ENCODE data around the gene IFI30.

IFI30 gene

GRCh38 chr19:18164072-18164471 is 9.5 kb upstream of the IFI30 start:
- no peak for TF ChIP-seq CTCF (IDR thresholded peaks at IDR 0.05; ENCODE audit: low read depth, low read length)
- Histone ChIP-seq H3K27ac (no peak overlapping the region), H3K4me3 (ENCODE audit: low read depth, low read length) (no peak overlapping the region), H3K36me3 (peaks cover 71% of the 10 kb centered on the region), H3K27me3 (ENCODE audit: insufficient read depth, low read depth, severe bottlenecking) (no peaks in the 10 kb centered on the region), H3K9me3 (ENCODE audit: severe bottlenecking) (no peaks in the 10 kb centered on the region)
- no peak for DNase-seq

GRCh38 chr19:18165794-18166544 is 7.6 kb upstream of the IFI30 start:
- H3K9me3 ChIP-seq (ENCODE audit: severe bottlenecking) = no peaks in the 10 kb centered on the region
- no peak overlapping the region for H3K4me3 ChIP-seq (ENCODE audit: low read depth, low read length)
- H3K27ac ChIP-seq = no peak overlapping the region
- no peak for DNase-seq
- peaks cover 72% of the 10 kb centered on the region for H3K36me3 ChIP-seq
- H3K27me3 ChIP-seq (ENCODE audit: insufficient read depth, low read depth, severe bottlenecking) = no peaks in the 10 kb centered on the region
- no peak for TF ChIP-seq CTCF (IDR thresholded peaks at IDR 0.05; ENCODE audit: low read depth, low read length)

GRCh38 chr19:18167011-18167410 is 6.6 kb upstream of the IFI30 start:
- no peaks in the 10 kb centered on the region for H3K9me3 ChIP-seq (ENCODE audit: severe bottlenecking)
- H3K36me3 ChIP-seq = peaks cover 67% of the 10 kb centered on the region
- TF ChIP-seq CTCF (IDR thresholded peaks at IDR 0.05; ENCODE audit: low read depth, low read length) = no peak
- no peak for DNase-seq
- H3K27ac ChIP-seq = no peak overlapping the region
- H3K27me3 ChIP-seq (ENCODE audit: insufficient read depth, low read depth, severe bottlenecking) = no peaks in the 10 kb centered on the region
- H3K4me3 ChIP-seq (ENCODE audit: low read depth, low read length) = no peak overlapping the region

- DNase-seq = peak; percentile 57
- Histone ChIP-seq H3K4me3 (ENCODE audit: low read depth, low read length) (no peak overlapping the region), H3K9me3 (ENCODE audit: severe bottlenecking) (no peaks in the 10 kb centered on the region), H3K27me3 (ENCODE audit: insufficient read depth, low read depth, severe bottlenecking) (no peaks in the 10 kb centered on the region), H3K27ac (no peak overlapping the region), H3K36me3 (peaks cover 57% of the 10 kb centered on the region)
- peak; percentile 91 for TF ChIP-seq CTCF (IDR thresholded peaks at IDR 0.05; ENCODE audit: low read depth, low read length)
Observed at GRCh38 chr19:18167975-18168645, 5.5 kb upstream of the IFI30 start.

GRCh38 chr19:18168673-18169381 is 4.8 kb upstream of the IFI30 start:
- H3K27me3 ChIP-seq (ENCODE audit: insufficient read depth, low read depth, severe bottlenecking) = no peaks in the 10 kb centered on the region
- no peak for DNase-seq
- peaks cover 50% of the 10 kb centered on the region for H3K36me3 ChIP-seq
- H3K4me3 ChIP-seq (ENCODE audit: low read depth, low read length) = no peak overlapping the region
- TF ChIP-seq CTCF (IDR thresholded peaks at IDR 0.05; ENCODE audit: low read depth, low read length) = no peak
- no peaks in the 10 kb centered on the region for H3K9me3 ChIP-seq (ENCODE audit: severe bottlenecking)
- H3K27ac ChIP-seq = no peak overlapping the region

Data from WERI-Rb-1 (cell line).